RCC 7860 (cell line): ENCODE results near the gene ZNF80.
"Not testable (repeated sequence)": the region's sequence is repeated elsewhere in the genome, so short reads cannot be mapped to it uniquely, and the experiment has no call there.

Experiments used
- DNase-seq: peaks from one replicate; pipeline ENCODE4 v3.0.0-alpha.2; 2015; ENCODE audit warnings: low spot score
- FAIRE-seq: peaks from 2 replicates; lab custom pipeline; 2012; peaks lifted over from hg19 to GRCh38; lab: Jason Lieb, UNC

The ZNF80 gene

DNA sequence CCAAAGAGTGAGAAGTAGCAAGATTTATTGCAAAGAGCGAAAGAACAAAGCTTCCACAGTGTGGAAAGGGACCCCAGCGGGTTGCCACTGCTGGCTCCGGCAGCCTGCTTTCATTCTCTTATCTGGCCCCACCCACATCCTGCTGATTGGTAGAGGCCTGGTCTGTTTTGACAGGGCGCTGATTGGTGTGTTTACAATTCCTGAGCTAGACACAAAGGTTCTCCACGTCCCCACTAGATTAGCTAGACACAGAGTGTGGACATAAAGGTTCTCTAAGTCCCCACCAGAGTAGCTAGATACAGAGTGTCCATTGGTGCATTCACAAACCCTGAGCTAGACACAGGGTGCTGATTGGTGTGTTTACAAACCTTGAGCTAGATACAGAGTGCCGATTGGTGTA lies at the start of gene ZNF80:
Gene ZNF80, minus strand, starts transcription at position 101 of the 400 bp plus-strand sequence. CDS start 504 bp downstream, outside the sequence.
- FAIRE-seq, DNase-seq: not testable (repeated sequence)

- FAIRE-seq = no peak
- no peak for DNase-seq
Measured at GRCh38 chr3:114286266-114286665, 48.9 kb upstream of the ZNF80 start.

DNA sequence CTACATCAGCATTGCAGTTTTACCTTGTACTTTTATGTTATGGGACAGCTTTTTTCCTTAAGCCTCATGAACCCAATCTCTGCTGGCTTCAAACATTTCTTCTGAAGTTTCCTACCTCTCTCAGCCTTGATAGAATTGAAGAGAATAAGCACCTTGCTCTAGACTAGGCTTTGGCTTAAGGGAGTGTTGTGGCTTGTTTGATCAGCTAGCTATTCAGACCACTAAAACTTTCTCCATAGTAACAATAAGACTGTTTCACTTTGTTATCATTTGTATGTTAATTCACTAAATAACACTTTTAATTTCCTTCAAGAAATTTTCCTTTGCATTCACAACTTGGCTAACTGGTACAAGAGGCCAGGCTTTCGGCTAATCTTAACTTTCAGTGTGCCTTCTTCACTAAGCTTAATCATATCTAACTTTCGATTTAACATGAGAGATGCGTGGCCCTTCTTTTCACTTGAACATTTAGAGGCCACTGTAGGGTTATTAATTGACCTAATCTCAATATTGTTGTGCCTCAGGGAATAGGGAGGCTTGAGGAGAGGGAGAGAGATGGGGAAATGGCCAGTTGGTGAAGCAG lies 48.4 kb upstream of the ZNF80 start:
- DNase-seq (no peak), FAIRE-seq (no peak)

DNA sequence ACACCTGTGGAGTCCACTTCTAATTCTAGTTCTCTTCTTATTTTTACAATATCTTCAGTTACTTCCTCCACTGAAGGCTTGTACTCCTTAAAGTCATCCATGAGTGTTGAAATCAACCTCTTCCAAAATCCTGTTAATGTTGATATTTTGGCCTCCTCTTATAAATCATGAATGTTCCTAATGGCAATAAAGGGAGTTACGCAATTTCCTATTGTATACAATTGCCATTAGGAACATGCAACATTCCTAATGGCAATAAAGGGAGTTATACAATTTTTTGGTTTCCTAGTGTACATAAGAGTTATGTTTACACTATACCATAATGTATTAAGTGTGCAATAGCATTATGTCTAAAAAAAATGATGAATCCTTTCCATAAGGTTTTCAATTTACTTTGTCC lies 47.3 kb upstream of the ZNF80 start:
- DNase-seq = no peak
- FAIRE-seq = no peak

DNA sequence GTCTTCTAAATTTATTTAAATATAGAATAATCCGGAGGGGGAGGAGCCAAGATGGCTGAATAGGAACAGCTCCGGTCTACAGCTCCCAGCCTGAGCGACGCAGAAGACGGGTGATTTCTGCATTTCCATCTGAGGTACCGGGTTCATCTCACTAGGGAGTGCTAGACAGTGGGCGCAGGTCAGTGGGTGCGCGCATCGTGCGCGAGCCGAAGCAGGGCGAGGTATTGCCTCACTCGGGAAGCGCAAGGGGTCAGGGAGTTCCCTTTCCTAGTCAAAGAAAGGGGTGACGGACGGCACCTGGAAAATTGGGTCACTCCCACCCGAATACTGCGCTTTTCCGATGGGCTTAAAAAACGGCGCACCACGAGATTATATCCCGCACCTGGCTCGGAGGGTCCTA lies 39.5 kb upstream of the ZNF80 start:
- not testable (repeated sequence) for FAIRE-seq, DNase-seq

DNA sequence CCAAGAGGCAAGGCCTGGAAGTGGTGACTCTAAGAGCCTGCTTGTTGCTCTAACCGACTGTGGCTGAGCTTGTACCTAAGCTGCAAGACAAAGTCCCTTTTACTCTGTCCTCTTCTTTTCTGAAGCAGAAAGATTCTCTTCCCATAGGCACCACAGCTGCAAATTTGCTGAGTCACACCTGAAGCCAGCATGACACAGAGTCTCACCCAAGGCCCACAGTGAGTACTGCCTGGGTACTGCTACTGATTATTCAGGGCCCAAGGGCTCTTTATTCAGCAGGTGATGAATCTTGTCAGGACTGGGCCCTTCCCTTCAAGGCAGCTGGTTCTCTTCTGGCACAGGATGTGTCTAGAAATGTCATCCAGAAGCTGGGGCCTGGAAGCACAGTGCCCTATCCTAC lies 37.6 kb upstream of the ZNF80 start:
- no peak for DNase-seq

DNA sequence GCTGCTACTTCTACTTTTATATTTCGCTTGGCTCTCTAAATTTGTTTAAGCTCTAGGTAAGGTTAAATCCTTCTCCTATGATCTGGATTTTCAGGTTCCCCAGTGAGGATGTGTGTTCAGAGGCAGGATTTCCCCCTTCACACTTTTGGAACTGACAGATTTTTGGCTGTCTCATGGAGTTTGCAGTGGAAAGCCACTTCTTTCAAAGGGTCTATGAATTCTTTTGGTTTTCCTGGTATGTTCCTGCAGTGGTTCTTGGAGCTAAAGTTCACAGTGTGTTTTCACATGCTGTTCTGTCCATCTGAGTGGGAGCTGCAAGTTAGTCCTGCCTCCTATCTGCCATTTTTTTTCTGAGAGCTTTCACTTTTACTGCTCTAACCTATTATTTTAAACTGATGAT lies 34.9 kb upstream of the ZNF80 start:
- no peak for FAIRE-seq
- no peak for DNase-seq

More for the DNA sequence above, 37.6 kb upstream of the ZNF80 start:
- FAIRE-seq = no peak

DNA sequence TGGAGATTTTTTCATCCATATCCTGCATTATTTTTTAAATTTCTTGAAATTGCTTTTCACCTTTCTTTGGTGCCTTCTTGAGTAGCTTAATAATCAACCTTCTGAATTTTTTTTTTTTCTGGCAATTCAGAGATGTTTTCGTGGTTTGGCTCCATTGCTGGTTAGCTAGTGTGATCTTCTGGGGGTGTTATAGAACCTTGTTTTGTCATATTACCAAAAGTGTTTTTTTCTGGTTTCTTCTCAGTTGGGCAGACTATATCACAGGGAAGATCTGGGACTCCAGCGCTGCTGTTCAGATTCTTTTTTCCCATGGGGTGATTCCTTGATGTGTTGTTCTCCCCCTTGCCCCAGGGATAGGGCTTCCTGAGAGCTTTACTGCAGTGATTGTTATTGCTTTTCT lies 32.6 kb upstream of the ZNF80 start:
- FAIRE-seq (no peak), DNase-seq (no peak)

DNA sequence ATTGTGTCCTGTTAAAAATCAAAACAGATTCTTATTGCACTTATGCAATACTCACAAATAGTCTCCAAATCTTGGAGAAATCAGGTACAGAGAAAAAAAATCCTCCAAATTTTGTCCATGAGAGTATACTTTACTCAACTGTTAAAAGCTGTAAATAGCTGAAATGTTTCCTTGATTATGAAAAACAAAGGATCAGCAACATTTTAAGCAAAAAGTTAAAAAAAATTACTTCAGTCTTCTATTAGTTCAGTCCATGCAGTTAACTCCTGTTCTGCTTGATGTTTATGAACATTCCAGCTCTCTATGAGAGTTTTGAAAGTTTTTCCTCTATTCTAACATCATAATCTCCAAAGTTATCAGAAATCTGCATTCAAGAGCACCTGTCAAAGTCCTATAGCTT lies 22.8 kb upstream of the ZNF80 start:
- no peak for DNase-seq
- no peak for FAIRE-seq

DNA sequence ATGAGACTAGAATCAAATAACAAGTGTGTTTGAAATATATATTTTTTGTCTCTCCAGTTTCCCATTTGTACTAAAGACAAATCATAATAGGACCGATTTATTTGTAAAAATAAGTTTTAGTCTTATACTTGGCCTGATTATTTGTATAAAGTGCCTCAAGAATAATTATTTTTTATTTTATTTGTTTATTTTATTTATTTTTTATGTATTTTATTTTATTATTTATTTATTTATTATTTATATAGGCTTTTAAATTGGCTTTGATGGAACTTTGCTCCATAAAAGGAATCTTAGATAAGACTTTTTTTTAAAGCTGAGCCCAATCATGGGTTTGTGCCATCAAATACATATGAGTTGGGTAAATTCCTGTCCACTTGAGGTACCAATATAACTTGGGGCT lies 22.2 kb upstream of the ZNF80 start:
- DNase-seq = no peak
- FAIRE-seq = peak; percentile 26

DNA sequence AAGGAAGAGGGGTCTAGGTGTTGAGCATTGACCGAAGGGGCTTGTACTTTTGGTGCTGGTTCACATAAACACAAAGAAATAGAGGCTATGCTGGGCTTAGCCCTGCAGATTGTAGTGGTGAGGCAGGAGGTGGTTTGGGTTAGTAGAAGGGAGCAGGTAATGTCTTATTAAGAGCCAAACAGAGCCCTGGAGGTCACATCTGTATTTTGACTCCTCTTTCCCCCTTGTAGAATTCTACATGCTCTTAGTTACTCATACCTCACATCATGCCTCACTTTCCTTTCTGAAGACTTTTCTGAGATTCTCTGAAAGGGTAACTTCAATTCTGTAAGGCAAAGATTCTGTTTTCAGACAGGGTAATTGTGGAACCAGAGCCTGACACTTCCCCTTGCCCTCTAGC lies 16.1 kb upstream of the ZNF80 start:
- DNase-seq (no peak), FAIRE-seq (no peak)

GRCh38 chr3:114252954-114253353 lies 15.6 kb upstream of the ZNF80 start:
- DNase-seq = no peak
- FAIRE-seq = no peak

- FAIRE-seq (no peak), DNase-seq (no peak)
Measured at GRCh38 chr3:114242947-114243346, 5.6 kb upstream of the ZNF80 start.

DNA sequence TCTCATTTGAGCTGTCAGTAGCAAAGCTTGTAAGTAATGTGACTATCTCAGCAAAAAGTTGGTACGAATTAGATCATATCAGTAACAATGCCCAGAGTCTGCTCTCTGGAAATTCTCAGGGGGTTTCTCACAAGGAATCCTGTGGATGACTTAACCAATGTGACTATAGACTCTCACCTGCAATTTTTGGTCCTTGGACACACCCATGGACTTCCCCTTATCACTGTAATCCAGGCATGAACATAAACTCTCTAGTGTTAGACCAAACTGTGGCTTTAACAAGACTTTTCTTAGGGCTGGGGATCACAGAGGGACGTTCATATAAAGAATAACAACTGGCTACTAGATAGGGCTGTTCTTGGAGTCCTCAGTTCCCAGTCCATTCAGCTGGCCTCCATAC lies 3.9 kb upstream of the ZNF80 start:
- FAIRE-seq (no peak), DNase-seq (no peak)

- not testable (repeated sequence) for DNase-seq, FAIRE-seq
Measured at GRCh38 chr3:114238146-114238785, 888 bp upstream of the ZNF80 start.

DNA sequence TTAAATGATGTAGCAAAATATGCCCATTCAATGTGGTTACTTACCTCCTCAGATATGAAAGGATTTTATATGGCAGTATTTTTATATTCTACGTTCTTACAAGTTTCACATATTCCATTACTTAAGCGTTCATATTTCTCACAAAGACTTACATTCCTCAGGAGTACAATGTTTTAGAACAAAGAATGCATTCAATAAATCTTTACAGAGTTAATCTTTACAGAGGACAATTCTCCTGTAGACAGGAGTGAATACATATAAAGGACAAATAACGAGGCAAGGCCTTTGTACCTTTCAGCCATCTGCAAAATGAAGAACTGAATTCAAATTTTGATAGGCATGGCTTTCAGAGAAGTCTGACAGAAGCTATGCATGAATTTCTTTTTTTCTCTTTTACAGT lies 1.9 kb downstream of the ZNF80 start:
- DNase-seq (no peak), FAIRE-seq (no peak)

DNA sequence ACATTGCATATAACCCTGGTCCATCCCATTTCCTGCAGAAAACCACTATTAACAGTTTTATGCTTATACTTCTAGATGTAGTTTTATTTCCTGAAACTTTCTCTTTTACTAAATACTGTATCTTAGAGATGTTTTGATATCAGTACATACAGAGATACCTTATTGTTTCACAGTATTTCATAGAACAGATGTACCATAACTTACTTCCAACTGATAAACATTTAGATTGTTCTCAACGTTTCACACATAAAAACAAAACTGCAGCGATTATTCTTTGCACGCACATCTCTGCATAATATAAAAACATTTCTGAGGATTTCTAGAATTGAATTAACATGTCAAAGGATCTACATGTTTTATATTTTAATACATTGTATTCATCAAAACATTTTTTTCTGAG lies 2.6 kb downstream of the ZNF80 start:
- FAIRE-seq (no peak), DNase-seq (no peak)

DNA sequence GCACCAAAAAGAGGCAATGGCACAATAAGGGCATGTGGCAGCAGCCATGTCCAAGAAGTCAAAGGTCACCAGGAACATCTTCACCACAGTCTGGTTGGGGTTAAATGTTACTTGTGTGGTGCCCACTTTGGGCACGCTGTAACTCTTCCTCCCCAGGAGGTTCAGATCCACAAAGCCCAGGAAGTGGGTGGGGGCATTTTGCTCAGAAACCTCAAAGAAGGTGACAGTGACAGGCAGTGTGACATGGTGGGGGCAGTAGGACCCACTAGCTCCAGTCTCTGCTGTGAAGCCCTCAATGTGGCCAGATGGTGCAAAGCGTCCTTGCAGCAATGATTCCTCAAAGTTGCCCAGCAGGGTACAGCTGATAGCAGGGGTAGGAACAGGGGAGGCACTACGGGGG lies 5.8 kb downstream of the ZNF80 start:
- DNase-seq (no peak), FAIRE-seq (no peak)

DNA sequence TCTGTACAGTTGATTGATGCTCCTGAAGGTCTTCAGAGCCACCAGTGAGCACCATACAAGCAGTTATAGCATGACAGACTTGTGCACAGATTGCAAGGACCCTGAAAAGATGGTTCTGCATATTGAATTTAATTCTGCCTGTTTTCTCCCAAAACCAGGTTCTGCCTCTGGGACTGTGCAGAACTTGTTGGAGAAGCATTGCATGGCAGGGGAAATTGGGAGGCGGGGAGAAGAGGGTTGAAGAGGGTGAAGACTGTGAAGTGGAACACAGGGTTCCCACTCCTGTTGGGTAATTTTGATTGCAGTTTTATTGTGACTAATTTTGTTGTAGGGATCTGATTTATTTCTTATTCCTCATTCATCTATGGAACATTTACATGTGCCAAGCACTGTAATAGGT lies 10.3 kb downstream of the ZNF80 start:
- FAIRE-seq (no peak), DNase-seq (no peak)

GRCh38 chr3:114226313-114226712 lies 11.1 kb downstream of the ZNF80 start:
- DNase-seq (no peak), FAIRE-seq (no peak)

GRCh38 chr3:114223143-114223542 lies 14.2 kb downstream of the ZNF80 start:
- DNase-seq = no peak
- no peak for FAIRE-seq

GRCh38 chr3:114221881-114222264 lies 15.5 kb downstream of the ZNF80 start:
- DNase-seq = no peak
- FAIRE-seq = no peak
